Gastroesophageal sphincter (tissue), 4 donors: Measurements from ENCODE around the gene GPR55. TPM values are rescaled to one million over a fixed set of nuclear protein-coding genes. Genes with fewer than 3 reads are reported as not detected.

Experiments used
- ATAC-seq: fragments of 150-250 bp; one replicate; pipeline ENCODE4 v1.9.1; 2016; ENCODE audit warnings: mild to moderate bottlenecking, moderate library complexity
- H3K27ac ChIP-seq, 4 donors: fragments of 200-600 bp; sonication (generic) in 3 of 4; 1 replicate in 3 of 4; 2 replicates in 1 of 4; pipeline ENCODE4 v1.5.1; 2016 to 2019
- H3K27me3 ChIP-seq: fragments of 200-600 bp; sonication (generic); one replicate; pipeline ENCODE4 v1.5.1; 2019
- H3K36me3 ChIP-seq, 2 donors: fragments of 200-600 bp; sonication (generic); one replicate each; pipeline ENCODE4 v1.5.1; 2019; ENCODE audit warnings: control low read depth in 1 of 2
- H3K4me1 ChIP-seq, 3 donors: fragments of 200-600 bp; sonication (generic); 1 replicate in 2 of 3; 2 replicates in 1 of 3; pipeline ENCODE4 v1.5.1; 2016 to 2019; ENCODE audit warnings: control low read depth in 2 of 3
- H3K4me3 ChIP-seq, 2 donors: fragments of 200-600 bp; sonication (generic); one replicate each; pipeline ENCODE4 v1.5.1; 2019; ENCODE audit warnings: mild to moderate bottlenecking in 1 of 2, moderate library complexity in 1 of 2
- H3K9me3 ChIP-seq, 3 donors: fragments of 200-600 bp; sonication (generic); one replicate each; pipeline ENCODE4 v1.5.1; 2017 to 2019; ENCODE audit warnings: control low read depth in 2 of 3
- CTCF ChIP-seq, 4 experiments: fragments of 200-600 bp in 2 of 4; fragments of 450-650 bp in 2 of 4; sonication (generic) in 1 of 4; IDR thresholded peaks; one replicate each; pipeline ENCODE4 v1.5.1; 2017 to 2019; ENCODE audit warnings: antibody characterized with exemption in 4 of 4, mild to moderate bottlenecking in 2 of 4, moderate library complexity in 2 of 4
- EP300 ChIP-seq: sonication (generic); formaldehyde crosslinking; IDR thresholded peaks from one replicate; pipeline ENCODE4 v1.6.1; 2017; ENCODE audit warnings: antibody characterized with exemption, mild to moderate bottlenecking
- POLR2A ChIP-seq, 2 donors: fragments of 450-650 bp; IDR thresholded peaks; one replicate each; pipeline ENCODE4 v1.6.1; 2017; ENCODE audit warnings: antibody characterized with exemption in 2 of 2, mild to moderate bottlenecking in 2 of 2, moderate library complexity in 1 of 2
- POLR2AphosphoS5 ChIP-seq: sonication (generic); formaldehyde crosslinking; IDR thresholded peaks from one replicate; pipeline ENCODE4 v1.6.1; 2017; ENCODE audit warnings: antibody characterized with exemption
- WGBS, 2 donors: methylation state at CpG; one replicate each; pipeline ENCODE4 v1.1.5; 2018; ENCODE audit warnings: low coverage in 1 of 2; 5-methylcytosine and 5-hydroxymethylcytosine counted together
- total RNA-seq, 4 donors: library from RNA; depleted of rRNA; stranded (reverse); fragments of >200 nt; gene quantifications; one replicate each; pipeline ENCODE4 v1.1.0, GENCODE V29; 2016

GPR55 gene
- total RNA-seq, 4 donors from 2014 or later, result 0.08 to 0.12 TPM; not detected in 2

GRCh38 chr2:230907361-230908091 lies 17.5 kb downstream of the GPR55 start:
- Histone ChIP-seq H3K4me1 (peaks cover 0 to 9% (median 0%) of the 10 kb centered on the region in 3 donors), H3K4me3 (peak overlapping the region in 1 of 2 donors; percentile 12), H3K36me3 (no peaks in the 10 kb centered on the region), H3K9me3 (no peaks in the 10 kb centered on the region), H3K27ac (peak overlapping the region in 1 of 4 donors; percentile 33), H3K27me3 (peaks cover 4% of the 10 kb centered on the region)
- 90% methylated on average over 2 to 7 of the region's 16 CpGs for WGBS, 2 donors
- no peak for TF ChIP-seq POLR2A (IDR thresholded peaks at IDR 0.05)
- no peak for TF ChIP-seq POLR2AphosphoS5
- TF ChIP-seq EP300, result no peak
- no peak for TF ChIP-seq CTCF (IDR thresholded peaks at IDR 0.05)
- no peak for ATAC-seq

GRCh38 chr2:230906471-230907230 lies 18.4 kb downstream of the GPR55 start:
- no peak overlapping the region for H3K4me3 ChIP-seq
- WGBS, 2 donors, result 83 to 94% methylated on average over 1 to 5 of the region's 15 CpGs
- ATAC-seq, result no peak

GRCh38 chr2:230905448-230906421 lies 19.3 kb downstream of the GPR55 start:
- no peak overlapping the region for H3K27ac ChIP-seq
- ATAC-seq, result no peak
- 74 to 96% methylated on average over 6 to 8 of the region's 18 CpGs for WGBS, 2 donors
- H3K9me3 ChIP-seq, result no peaks in the 10 kb centered on the region
- peaks cover 0 to 9% (median 0%) of the 10 kb centered on the region in 3 donors for H3K4me1 ChIP-seq
- no peaks in the 10 kb centered on the region for H3K36me3 ChIP-seq
- H3K4me3 ChIP-seq, result no peak overlapping the region
- no peaks in the 10 kb centered on the region for H3K27me3 ChIP-seq
- TF ChIP-seq POLR2AphosphoS5 (no peak), EP300 (no peak), CTCF (IDR thresholded peaks at IDR 0.05) (no peak), POLR2A (IDR thresholded peaks at IDR 0.05) (no peak)

More at GRCh38 chr2:230906471-230907230, 18.4 kb downstream of the GPR55 start:
- Histone ChIP-seq H3K36me3 (no peaks in the 10 kb centered on the region), H3K4me1 (peaks cover 0 to 9% (median 0%) of the 10 kb centered on the region in 3 donors), H3K27ac (no peak overlapping the region), H3K27me3 (no peaks in the 10 kb centered on the region), H3K9me3 (no peaks in the 10 kb centered on the region)
- TF ChIP-seq CTCF (IDR thresholded peaks at IDR 0.05) (no peak), EP300 (no peak)

- Histone ChIP-seq H3K4me3 (no peak overlapping the region), H3K36me3 (no peaks in the 10 kb centered on the region), H3K4me1 (peaks cover 0 to 9% (median 0%) of the 10 kb centered on the region in 3 donors), H3K27me3 (peaks cover 5% of the 10 kb centered on the region), H3K27ac (no peak overlapping the region), H3K9me3 (no peaks in the 10 kb centered on the region)
- ATAC-seq, result no peak
- TF ChIP-seq EP300 (no peak), POLR2A (IDR thresholded peaks at IDR 0.05) (no peak), POLR2AphosphoS5 (no peak), CTCF (IDR thresholded peaks at IDR 0.05) (no peak)
- 69 to 83% methylated on average over 1 to 3 of the region's 15 CpGs for WGBS, 2 donors
Measured at GRCh38 chr2:230904856-230905447, 20.1 kb downstream of the GPR55 start.
